ENCODE measurements around the gene TMEM242. TPM values are rescaled to one million over a fixed set of nuclear protein-coding genes. Genes with fewer than 3 reads are reported as not detected.

Gene TMEM242
- total RNA-seq, 1 donor from 2014 or later = 7.8 TPM

GRCh38 chr6:157253699-157254098 lies 69.6 kb downstream of the TMEM242 start:
- no peak for DNase-seq (ENCODE audit: low read depth)

DNA sequence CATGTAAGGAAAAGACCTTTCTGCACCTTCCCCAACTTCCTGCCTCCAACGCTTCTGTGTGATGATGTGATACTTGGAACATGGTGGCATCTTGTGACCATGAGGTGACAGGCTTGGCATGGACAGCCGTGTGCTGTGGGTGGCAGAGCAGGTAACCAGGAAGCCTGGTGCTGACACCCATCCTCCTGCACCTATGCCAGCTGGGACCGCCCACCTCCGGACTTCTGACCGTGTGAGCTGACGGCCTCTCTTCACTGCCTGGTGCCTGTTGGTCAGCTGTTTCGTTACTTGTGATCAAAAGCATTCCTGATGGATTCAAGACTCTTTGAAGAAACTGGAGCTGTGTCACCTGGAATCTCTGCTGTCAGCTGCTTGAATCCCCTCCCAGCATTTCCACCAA lies 70.3 kb downstream of the TMEM242 start:
- no peak for DNase-seq (ENCODE audit: low read depth)

DNA sequence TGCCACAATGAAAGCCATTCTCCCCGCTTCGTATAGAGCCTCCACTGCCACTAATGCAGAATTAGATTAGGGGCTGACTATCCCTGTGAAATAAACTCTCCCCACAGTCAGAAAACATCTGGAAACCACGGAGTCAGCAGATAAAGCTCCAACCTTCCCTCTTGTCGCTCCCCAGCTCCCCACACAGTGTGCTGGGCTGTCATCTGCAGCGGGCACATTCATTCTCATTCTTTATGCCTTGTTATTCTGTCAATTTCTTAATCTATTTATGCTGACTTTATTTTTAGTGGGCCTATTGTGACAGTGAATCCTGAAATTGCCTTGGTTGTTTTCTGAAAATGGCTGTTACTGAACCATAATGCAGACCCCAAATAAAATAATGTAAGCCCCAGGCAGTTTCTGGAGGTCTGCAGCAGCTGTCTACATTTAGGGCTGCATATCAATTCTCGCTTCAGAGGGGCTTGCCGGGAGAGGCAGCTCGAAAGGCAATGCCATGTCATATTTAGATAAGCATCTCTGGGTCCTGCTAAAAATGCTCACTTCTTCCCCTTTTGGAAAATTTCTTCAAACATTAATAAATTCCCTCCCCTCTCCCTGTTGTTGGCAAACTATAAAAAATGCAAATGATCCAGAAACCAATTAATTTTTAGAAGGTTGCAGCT lies 71.6 kb downstream of the TMEM242 start:
- DNase-seq (ENCODE audit: low read depth) = no peak

- DNase-seq (ENCODE audit: low read depth) = no peak
Observed at GRCh38 chr6:157249826-157250225, 73.5 kb downstream of the TMEM242 start.

DNA sequence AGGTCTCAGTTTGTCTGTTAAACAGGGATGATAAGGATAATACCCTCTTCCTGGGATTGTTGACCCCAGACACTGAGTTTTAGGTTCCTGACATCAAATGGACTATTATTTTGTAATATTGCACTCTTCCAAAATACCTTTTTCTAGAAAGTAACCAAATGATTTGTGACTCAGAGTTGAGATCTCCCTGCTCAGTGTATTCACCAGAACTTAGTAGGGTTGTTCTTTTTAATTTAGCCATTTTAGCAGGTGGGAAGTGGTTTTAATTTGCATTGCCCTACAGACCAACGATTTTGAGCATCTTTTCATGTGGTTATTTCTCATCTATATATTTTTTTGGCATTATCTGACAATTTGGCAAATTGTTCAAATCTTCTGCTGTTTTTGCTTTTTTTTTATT lies 75.1 kb downstream of the TMEM242 start:
- DNase-seq (ENCODE audit: low read depth) = no peak

DNA sequence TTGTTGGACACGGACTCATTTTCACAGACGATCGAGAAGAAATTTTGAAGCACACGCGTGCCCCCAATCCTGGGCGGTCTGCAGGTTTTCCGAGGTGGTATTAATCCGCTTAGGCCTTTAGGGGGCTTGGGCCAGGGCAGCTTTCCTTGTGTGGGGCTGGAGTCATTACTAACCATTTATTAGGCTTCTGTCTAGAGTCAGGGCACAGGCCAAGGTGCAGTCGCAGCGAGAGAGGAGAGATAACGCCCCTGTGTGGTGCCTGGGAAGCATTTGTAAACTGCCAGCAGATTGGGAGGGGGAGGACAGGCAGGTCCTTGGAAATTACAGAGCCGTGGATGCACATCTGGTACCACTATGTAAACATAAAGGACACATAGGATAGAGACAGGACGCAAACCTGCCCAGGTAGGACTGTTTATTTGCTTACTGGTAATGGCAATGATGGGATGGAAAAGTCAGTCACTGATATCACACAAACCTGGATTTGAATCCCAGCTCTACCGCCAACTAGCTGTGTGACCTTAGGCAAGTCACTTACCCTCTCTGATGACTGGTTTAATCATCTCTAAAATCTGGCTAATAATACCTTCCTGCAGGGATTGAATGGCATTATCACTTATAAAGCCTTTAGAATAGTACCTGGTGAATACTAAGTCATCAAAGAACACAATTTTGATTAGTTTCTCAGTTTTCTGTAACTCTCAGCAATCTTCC lies 76.4 kb downstream of the TMEM242 start:
- no peak for DNase-seq (ENCODE audit: low read depth)

DNA sequence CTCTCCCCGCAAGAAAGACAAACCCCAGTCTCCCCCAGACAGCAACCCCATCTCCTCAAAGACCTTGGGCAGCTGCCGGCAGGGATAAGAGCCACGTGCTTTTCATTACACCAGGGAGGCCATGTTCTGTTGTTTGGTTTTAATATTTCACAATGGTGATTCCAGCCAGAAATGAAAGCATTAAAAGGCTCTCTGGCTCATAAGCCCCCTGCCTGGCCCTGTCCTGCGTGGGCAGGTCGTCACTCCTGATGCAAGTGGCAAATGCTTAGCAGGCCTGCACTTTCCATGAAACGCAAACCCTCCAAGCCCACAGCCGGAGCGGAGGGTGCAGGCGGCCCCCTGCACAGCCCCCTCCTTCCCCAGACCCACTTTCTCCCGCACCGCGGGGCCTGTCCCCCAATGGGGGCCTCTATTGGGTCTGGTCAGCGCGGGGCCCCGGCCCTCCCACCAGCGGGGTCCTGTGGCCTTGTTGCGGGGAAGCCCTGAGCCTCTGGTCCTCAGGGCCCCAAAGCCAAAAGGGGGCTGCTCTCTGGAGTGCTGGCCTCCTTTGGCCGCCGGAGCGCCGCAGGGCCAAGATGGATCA lies 77.2 kb downstream of the TMEM242 start:
- DNase-seq (ENCODE audit: low read depth) = no peak

DNA sequence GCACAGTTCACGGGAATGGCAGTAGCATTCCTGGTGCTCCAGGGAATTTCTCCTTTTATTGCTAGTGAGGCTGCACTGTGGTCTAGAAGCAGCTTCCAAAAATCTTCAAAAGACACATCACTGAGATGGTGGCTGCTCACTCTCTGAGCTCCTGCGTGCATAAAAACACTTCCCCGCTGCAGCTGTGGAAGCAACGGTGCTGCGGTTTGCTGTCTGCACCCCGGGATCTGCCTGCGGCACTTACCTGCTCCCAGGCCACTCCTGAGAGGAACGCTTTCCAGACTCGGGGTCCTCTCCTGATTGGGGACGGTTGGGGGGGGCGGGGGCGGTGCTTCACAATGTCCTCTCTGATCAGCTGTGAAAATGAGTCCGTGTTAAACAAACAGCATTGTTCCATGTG lies 77.9 kb downstream of the TMEM242 start:
- DNase-seq (ENCODE audit: low read depth) = no peak

- DNase-seq (ENCODE audit: low read depth) = no peak
Observed at GRCh38 chr6:157244780-157245179, 78.5 kb downstream of the TMEM242 start.

DNA sequence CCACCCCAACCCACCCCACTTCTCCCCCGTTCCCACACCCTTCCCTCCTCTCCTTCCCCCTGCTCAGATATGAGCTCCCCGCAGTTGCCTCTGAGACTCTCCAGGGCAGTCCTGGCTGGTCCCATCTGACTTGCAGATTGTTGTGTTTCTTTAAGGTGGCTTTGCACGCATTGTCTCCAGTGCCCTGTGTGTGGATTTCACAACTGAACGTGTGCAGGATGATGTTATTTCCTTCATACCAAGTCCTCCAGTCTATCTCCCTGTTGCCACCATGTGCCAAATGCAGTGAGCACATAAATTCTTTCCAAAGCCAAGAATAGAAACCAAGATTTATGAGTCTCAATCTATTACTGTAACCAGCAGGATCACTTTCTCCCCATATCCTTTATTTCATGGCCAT lies 79.1 kb downstream of the TMEM242 start:
- peak; percentile 72 for DNase-seq (ENCODE audit: low read depth)

DNA sequence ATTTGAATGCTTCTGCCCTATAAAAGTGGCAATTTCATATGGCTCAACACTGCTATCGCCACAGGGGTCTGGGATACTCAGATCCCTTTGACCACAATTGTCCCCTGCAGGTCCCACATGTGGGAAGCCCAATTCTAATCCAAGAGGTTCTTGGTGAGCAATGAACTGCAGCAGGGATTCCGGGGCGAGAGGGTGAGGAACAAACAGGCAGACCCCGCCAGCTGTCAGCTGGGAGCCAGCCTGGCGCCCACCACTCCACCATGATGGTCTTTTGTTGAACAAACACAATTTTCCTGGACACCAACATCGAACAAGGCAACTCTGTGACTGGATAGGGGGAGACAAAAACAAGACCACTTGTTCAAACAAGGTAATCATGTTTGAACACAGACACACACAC lies 80.5 kb downstream of the TMEM242 start:
- DNase-seq (ENCODE audit: low read depth) = no peak

GRCh38 chr6:157240960-157241311 lies 82.4 kb downstream of the TMEM242 start:
- DNase-seq (ENCODE audit: low read depth) = no peak

GRCh38 chr6:157240059-157240959 lies 83.0 kb downstream of the TMEM242 start:
- peak; percentile 55 for DNase-seq (ENCODE audit: low read depth)

GRCh38 chr6:157239671-157240058 lies 83.7 kb downstream of the TMEM242 start:
- DNase-seq (ENCODE audit: low read depth) = no peak

Other genes starting within 250 kb of the TMEM242 start
- gene ZDHHC14, start 57.7 kb upstream of the TMEM242 start, total RNA-seq = 1.1 TPM in 2 replicates

Data from myocyte (in vitro differentiated cells).